ENCODE measurements around the gene SCN1B. TPM values are rescaled to one million over a fixed set of nuclear protein-coding genes. Genes with fewer than 3 reads are reported as not detected.
A peak's percentile ranks its signal among the peaks of the same experiment; 100 is the strongest.

SCN1B gene
- total and polyA plus RNA-seq, 2 of the 13 experiments (the other 11 are each of a cell fraction or from before 2014, with no cell fraction given), result 2.7 to 20.1 TPM

DNA sequence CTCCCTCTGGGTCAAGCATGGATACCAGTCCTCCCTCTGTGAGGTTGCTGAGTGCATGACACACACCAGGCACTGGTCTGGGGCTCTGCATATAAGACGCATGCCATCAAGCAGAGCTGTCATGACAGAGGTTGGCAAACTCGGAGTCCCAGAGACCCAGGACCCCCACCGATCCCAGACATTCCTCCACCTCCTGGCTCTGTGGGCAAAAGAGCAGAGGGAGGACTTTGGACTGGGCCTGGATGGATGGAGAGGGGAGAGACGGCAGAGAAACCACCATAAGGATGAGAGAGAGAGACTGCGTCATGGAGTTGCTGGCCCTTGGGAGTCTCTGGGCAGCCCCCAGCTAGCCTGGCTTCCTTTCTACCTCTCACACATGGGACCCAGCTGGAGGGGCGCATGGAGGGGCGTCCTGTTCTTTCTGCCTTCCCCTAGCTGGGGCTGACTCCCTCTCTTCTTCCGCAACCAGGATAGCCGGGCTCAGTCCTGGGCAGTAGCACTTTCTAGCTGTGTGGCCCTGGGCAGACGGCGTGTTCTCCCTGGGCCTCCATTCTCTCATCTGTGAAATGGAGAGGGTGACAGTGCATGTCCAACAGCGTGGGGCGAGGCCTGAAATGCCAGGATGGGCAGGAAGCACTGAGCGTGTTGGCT, 12.8 kb downstream of the SCN1B start:
- intact Hi-C loops (cut with micrococcal nuclease; ENCODE audit: unreplicated experiment) (loop anchor here (2.0 to 5.0 kb wide), 2 partner anchors 46 to 58 kb away; no protein-coding TSS in a partner anchor), in situ Hi-C loops (cut with HindIII; ENCODE audit: extremely low pct_ligation_motif_present, low pct_unique_long_range_greater_than_20kb) (no loop called here)
- ATAC-seq, result no peak
- peak; percentile 43 for DNase-seq (ENCODE audit: low spot score)
- H3K27ac ChIP-seq (ENCODE audit: extremely low read length, insufficient read depth, low read length), result peak overlapping the region; percentile 99
- H3K9me3 ChIP-seq (ENCODE audit: low read length), result no peaks in the 10 kb centered on the region
- H2AFZ ChIP-seq (ENCODE audit: low read length), result no peak overlapping the region
- H3K27me3 ChIP-seq (ENCODE audit: control insufficient read depth in 1 of 2, insufficient read depth in 2 of 2, low read length in 2 of 2), result no peaks in the 10 kb centered on the region
- ChIA-PET POLR2A (interaction anchor here (0.9 to 3.8 kb wide), 9 partner anchors 10 to 48 kb away, joined by 3 to 15 read pairs (median 8); partner anchors contain the start of gene GRAMD1A), CTCF (ENCODE audit: low intra/inter-chr PET ratio, low total read pairs) (interaction anchor here (1.2 to 3.0 kb wide), 2 partner anchors 31 to 70 kb away, joined by 4 to 15 read pairs; no protein-coding TSS in a partner anchor)
- peaks cover 8 to 17% of the 10 kb centered on the region in 2 experiments for H3K36me3 ChIP-seq (replicated peaks in 1 of 2; ENCODE audit: control insufficient read depth in 1 of 2, insufficient read depth in 2 of 2, low read length in 2 of 2)
- peak overlapping the region; percentile 85 for H3K9ac ChIP-seq (ENCODE audit: insufficient read depth, low read depth, low read length)
- peak overlapping the region; percentile 54 to 84 (median 73) for H3K4me3 ChIP-seq (replicated peaks in 1 of 3; ENCODE audit: insufficient read depth in 1 of 3, low read depth in 2 of 3, low read length in 3 of 3)
- FAIRE-seq, result no peak
- BruUV-seq (replicated peaks), result no TSS peak
- peaks cover 50% of the 10 kb centered on the region for H4K20me1 ChIP-seq (ENCODE audit: insufficient read depth, low read length)
- WGBS (ENCODE audit: low lambda C conversion rate), result 46% methylated on average over 12 of the region's 14 CpGs
- peaks cover 53% of the 10 kb centered on the region for H3K79me2 ChIP-seq (ENCODE audit: insufficient read depth, low read length)
- H3K4me1 ChIP-seq (ENCODE audit: insufficient read depth, low read length), result peaks cover 75% of the 10 kb centered on the region
- peak overlapping the region; percentile 92 for H3K4me2 ChIP-seq (ENCODE audit: low read depth, low read length)
- peak; percentile 30; the same call in 1 of the 2 replicates for TF ChIP-seq DPF2 (CRISPR knock-in tag; IDR thresholded peaks at IDR 0.05; ENCODE audit: borderline replicate concordance, low read depth)
- 0 out of 2 replicates have a peak, but pooled peaks have one; percentile 19 for TF ChIP-seq MED1 (CRISPR knock-in tag; IDR thresholded peaks at IDR 0.05)
- peak; percentile 28; the same call in 1 of the 2 replicates for TF ChIP-seq ZNF609 (CRISPR knock-in tag; IDR thresholded peaks at IDR 0.05; ENCODE audit: borderline replicate concordance)
- no peak for TF ChIP-seq ZNF674 (CRISPR knock-in tag; IDR thresholded peaks at IDR 0.05; ENCODE audit: low read depth)
- peak; percentile 47; the same call in 1 of the 2 replicates for TF ChIP-seq HNF4G (IDR thresholded peaks at IDR 0.05; ENCODE audit: borderline replicate concordance, low read depth, low read length)
- TF ChIP-seq HNF4G (CRISPR knock-in tag; IDR thresholded peaks at IDR 0.05; ENCODE audit: borderline replicate concordance, low read depth), result no peak; the same call in 1 of the 2 replicates
- TF ChIP-seq POLR2AphosphoS5 (IDR thresholded peaks at IDR 0.05; ENCODE audit: low read depth, low read length), result peak; percentile 31; the same call in 1 of the 2 replicates
- TF ChIP-seq ADNP (CRISPR knock-in tag; IDR thresholded peaks at IDR 0.05), result no peak
- TF ChIP-seq, protein P1, sequence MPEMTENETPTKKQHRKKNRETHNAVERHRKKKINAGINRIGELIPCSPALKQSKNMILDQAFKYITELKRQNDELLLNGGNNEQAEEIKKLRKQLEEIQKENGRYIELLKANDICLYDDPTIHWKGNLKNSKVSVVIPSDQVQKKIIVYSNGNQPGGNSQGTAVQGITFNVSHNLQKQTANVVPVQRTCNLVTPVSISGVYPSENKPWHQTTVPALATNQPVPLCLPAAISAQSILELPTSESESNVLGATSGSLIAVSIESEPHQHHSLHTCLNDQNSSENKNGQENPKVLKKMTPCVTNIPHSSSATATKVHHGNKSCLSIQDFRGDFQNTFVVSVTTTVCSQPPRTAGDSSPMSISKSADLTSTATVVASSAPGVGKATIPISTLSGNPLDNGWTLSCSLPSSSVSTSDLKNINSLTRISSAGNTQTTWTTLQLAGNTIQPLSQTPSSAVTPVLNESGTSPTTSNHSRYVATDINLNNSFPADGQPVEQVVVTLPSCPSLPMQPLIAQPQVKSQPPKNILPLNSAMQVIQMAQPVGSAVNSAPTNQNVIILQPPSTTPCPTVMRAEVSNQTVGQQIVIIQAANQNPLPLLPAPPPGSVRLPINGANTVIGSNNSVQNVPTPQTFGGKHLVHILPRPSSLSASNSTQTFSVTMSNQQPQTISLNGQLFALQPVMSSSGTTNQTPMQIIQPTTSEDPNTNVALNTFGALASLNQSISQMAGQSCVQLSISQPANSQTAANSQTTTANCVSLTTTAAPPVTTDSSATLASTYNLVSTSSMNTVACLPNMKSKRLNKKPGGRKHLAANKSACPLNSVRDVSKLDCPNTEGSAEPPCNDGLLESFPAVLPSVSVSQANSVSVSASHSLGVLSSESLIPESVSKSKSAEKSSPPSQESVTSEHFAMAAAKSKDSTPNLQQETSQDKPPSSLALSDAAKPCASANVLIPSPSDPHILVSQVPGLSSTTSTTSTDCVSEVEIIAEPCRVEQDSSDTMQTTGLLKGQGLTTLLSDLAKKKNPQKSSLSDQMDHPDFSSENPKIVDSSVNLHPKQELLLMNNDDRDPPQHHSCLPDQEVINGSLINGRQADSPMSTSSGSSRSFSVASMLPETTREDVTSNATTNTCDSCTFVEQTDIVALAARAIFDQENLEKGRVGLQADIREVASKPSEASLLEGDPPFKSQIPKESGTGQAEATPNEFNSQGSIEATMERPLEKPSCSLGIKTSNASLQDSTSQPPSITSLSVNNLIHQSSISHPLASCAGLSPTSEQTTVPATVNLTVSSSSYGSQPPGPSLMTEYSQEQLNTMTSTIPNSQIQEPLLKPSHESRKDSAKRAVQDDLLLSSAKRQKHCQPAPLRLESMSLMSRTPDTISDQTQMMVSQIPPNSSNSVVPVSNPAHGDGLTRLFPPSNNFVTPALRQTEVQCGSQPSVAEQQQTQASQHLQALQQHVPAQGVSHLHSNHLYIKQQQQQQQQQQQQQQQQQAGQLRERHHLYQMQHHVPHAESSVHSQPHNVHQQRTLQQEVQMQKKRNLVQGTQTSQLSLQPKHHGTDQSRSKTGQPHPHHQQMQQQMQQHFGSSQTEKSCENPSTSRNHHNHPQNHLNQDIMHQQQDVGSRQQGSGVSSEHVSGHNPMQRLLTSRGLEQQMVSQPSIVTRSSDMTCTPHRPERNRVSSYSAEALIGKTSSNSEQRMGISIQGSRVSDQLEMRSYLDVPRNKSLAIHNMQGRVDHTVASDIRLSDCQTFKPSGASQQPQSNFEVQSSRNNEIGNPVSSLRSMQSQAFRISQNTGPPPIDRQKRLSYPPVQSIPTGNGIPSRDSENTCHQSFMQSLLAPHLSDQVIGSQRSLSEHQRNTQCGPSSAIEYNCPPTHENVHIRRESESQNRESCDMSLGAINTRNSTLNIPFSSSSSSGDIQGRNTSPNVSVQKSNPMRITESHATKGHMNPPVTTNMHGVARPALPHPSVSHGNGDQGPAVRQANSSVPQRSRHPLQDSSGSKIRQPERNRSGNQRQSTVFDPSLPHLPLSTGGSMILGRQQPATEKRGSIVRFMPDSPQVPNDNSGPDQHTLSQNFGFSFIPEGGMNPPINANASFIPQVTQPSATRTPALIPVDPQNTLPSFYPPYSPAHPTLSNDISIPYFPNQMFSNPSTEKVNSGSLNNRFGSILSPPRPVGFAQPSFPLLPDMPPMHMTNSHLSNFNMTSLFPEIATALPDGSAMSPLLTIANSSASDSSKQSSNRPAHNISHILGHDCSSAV (CRISPR knock-in tag; IDR thresholded peaks at IDR 0.05; ENCODE audit: borderline replicate concordance), result 0 out of 2 replicates have a peak, but pooled peaks have one; percentile 4
- TF ChIP-seq MYC (CRISPR knock-in tag; IDR thresholded peaks at IDR 0.05; ENCODE audit: borderline replicate concordance), result 0 out of 2 replicates have a peak, but pooled peaks have one; percentile 37
